GM18873 (cell line): ENCODE measurements around the gene CLEC16A.
A peak's percentile ranks its signal among the peaks of the same experiment; 100 is the strongest.
"Not testable (repeated sequence)": the region's sequence is repeated elsewhere in the genome, so short reads cannot be mapped to it uniquely, and the experiment has no call there.

Source experiments
- ATAC-seq: cut with Tn5 transposase; IDR thresholded peaks from one replicate; pipeline ENCODE4 v1.9.1; 2021; ENCODE audit warnings: mild to moderate bottlenecking, moderate library complexity, moderate number of reproducible peaks; ENCODE audit not compliant: unreplicated experiment, low FRiP score

CLEC16A gene

DNA sequence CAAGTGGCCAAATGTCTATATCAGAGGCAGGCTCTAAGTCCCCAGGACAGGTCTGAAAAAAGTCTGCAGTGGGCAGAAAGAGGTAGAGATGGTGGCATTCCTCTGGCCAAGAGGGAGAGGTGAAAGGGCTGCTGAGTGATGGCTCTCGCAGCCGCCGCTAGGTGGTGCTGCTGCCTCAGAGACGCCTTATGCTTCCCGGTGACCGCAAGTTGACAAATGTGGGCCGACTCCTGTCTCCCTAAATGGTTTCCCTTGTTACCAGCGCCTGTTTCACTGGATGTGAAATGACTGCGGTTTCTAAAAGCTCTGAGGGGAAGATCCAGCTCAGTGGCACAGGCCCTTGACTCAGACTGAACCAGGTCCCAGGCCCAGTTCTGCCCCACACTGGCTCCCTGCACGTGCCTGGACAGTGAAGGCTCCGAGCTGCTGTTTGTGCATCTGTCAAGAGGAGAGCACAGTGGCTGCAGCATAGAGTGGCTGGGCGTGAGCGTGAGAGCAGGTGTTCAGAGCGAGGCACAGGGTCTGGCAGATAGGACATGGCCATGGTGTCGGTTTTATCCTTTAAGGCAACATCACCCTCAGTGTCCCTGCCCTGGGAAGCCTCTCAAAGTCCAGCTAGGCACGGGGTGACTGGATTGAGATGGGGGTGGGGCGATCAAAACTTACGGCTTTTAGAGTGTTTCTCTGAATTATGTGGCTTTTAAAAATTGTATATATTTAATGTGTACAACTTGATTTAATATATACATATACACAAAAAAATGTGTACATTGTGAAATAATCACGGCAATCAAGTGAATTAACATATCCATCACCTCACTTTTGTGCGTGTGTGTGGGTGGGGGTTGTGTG lies 19.9 kb downstream of the CLEC16A start:
- no peak for ATAC-seq

DNA sequence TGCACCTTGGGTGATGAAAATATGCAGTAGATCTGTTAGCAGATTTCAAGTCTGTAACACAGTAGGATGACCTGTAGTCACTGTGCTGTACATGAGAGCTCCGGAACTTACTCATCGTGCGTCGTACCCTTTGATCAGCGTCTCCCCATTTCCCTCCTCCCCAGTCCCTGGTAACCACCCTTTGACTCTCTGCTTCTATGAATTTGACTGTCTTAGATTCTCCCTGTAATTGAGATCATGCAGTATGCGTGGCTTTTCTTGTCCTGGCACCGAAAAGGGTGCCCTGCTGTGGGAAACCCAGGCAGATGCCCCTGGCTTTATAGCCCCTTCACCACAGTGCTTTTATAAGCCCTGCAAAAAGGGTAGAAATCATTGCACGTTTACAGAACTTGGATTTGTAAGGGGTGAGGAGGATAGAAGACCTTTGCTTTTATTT lies 20.5 kb downstream of the CLEC16A start:
- ATAC-seq, result no peak

DNA sequence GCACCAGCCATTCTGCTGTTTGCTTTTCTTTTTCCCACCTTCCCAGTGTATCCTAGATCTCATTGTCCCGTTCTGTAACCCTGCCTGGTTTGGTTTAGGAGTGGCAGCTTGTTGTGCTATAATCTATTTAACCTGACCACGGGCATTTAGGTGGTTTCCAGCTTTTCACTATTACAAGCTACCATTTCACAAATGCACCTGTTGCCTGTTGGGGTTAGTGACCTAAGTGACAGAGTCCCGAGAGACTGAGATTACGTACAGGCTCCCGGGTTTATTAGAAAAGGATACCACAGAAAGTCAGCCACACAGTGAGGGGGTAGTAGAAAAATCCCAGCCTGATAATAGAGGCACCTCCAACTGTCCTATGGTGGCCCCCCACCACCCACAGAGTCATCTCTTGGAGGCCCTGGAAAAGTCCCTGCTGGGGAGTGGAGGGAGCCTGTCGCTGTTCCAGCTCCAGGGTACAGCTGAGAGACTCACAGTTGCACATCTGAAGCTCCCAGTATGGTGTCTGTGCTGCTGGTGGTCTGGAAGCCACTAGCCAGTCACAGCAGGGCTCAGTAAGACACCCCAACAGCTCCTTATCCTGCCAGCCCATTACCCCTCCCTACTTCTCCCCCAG lies 21.2 kb downstream of the CLEC16A start:
- peak; percentile 51 for ATAC-seq

DNA sequence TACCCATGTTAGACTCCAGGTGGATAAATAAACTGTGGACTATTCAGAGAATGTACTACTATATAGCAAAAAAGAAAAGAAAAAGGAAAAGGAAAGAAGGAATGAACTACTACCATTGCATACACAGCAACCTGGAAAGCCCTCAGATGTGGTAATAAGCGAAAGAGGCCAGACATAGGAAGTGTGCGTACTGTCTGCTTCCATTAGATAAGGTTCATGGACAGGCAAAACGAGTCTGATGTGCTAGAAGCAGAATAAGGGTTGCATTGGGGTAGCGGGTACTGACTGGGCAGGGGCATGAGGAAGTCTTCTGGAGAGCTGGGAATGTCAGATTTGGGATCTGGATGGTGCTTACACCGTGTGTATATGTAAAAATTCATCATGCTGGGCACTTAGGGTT lies 21.8 kb downstream of the CLEC16A start:
- no peak for ATAC-seq

DNA sequence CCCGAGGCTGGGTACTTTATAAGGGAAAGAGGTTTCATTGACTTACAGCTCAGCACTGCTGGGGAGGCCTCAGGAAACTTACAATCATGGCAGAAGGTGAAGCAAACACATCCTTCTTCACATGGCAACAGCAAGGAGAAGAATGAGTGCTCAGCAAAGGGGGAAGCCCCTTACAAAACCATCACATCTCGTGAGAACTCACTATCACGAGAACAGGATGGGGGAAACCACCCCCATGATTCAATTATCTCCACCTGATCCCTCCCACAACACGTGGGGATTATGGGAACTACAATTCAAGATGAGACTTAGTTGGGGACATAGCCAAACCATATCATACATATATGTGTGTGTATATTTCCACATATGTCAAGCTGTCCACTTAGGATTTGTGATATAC lies 22.2 kb downstream of the CLEC16A start:
- ATAC-seq, result not testable (repeated sequence)

DNA sequence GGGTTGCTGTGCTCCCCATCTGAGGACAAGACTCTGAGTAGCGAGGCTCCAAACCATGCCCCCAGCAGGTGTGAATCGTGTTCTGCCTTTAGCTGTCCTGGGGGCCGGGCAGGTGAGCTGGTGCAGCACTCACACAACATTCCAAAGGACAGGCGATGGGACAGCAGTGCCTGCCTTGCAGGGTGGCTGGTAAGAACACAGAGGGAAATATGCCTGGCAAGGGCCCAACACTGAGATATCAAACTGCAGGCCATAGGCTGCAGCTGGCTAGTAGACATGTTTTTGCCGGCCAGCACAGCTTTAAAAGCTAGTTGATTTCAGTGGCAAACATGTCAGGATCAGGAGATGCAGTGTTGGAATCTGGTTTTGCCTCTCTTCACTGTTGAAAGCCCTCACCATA lies 23.6 kb downstream of the CLEC16A start:
- ATAC-seq, result no peak

DNA sequence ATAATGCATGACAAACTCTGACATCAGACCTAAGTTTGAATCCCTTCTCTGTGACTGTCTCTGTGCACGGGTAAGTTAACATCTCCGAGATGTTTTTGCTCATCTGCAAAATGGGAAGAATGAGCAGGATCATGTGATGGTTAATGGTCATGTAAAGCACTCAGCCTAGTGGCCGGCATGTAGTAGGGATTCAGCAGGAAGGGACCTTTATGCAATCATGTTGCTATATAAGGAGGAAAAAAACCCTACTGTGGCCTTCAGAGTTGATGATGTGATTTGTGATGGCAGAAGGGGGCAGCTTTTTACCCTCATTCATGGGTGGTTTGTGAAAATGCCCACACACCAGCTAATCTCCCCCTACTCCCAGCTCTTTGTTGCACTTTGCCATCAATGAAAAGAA lies 24.1 kb downstream of the CLEC16A start:
- ATAC-seq, result no peak

DNA sequence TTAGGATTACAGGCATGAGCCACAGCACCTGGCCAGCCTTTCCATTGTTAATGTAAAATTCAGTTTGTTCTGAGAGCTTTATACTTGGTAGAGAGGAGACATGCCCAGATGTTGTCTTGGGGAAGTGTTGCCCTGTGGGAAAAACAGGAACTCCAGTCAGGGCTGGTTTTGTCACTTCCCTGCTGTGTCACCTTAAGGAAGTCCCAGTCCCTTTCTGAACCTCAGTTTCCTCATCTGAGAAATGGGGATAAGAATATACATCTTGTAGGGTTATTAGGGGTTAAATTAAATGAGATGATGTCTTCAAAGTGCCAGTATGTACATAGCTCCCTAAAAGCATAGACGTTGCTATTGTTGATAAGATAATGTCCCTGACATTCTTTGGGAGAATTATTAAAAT lies 25.3 kb downstream of the CLEC16A start:
- ATAC-seq, result no peak

DNA sequence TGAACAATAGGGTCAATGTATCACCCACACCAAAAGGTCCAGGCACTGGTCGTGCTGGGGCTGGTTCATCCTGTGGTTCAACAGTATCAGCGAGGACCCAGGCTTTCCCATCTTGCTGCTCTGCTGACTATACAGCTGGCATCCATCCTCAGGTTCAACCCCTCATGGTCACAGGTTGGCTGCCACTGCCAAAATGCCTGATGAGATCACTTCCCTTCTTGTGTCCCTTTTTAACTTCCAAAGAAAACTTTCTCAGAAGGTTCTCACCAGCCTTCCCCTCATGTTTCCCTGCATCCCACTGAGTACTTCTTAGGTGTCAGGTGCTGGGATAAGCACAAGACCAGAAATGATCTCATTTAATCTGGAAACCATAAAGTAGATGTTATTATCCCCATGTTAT lies 25.7 kb downstream of the CLEC16A start:
- ATAC-seq, result no peak

DNA sequence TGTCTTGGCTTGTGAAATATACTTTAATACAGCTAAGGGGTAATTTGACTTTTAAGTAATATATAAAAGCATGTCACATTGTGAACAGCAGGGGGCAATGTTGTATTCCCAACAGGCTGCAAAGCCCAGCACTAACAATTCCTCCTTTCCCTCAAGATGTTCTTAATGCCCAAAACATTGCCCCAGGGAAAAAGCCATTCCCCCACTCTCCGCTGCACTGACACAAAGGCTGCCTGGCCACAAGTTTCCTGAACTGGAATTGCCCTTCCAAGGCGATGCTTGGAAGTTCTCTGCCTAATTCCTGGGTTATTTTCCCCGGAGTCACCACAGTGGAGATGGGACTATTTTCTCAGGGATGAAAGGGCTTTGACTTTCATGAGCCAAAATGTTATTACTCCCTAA lies 27.2 kb downstream of the CLEC16A start:
- ATAC-seq, result no peak

DNA sequence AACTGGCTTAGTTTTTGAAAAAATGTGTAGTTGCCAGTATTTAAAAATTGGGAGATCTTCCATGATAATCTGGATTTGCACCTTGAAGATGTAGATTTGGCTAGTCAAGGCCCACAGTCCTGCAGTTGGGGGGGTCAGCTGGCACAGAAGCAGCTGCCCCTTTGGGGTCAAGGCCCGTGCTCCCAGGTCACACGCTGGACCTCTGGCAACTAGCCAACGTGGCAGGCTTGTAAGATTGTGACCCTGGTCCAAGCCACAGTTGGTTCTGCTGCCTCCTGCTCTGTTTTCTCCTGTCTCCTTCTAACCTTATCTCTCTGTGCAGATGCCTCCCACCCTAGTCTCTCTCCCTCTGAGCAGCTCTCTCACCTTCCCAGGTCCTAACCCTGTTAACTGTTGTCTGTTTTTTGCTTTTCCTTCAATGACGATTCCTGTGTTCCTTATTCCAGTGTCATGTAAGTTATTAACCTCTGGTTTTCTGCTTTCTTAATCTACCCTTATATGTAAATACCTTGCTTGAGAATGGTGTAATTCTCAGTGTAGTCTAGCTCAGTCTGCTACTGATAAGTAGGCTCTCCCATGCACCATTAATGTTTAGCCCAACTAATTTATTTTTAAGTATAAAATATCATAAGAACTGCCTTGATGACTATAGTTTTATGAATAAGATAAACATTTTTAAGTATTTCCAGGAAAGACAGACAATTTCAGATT lies 27.9 kb downstream of the CLEC16A start:
- ATAC-seq, result no peak

DNA sequence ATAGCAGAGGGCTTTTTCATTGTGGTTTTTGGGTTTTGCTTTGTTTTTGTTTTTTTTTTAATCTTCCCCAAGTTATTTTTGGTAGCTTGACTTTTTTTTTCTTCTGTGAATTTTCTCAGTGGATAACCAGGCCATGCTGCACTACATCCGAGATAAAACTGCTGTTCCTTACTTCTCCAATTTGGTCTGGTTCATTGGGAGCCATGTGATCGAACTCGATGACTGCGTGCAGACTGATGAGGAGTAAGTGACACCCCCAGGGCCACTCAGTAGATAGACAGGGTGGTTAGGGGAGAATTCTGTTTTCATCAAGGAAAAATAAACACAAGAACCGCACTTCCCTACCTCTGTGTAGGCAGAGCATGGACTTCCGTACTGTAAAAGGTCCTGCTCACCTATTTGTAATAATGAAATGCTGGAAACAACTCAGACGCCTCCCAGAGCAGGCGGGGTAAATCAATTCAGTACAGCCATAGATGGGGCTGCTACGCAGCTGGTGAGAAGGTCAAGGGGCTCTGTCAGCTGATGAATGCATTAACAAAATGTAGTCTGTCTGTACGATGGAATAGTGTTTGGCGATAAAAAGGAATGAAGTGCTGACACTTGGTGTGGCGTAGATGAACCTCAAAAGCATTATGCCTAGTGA lies 28.6 kb downstream of the CLEC16A start:
- no peak for ATAC-seq

DNA sequence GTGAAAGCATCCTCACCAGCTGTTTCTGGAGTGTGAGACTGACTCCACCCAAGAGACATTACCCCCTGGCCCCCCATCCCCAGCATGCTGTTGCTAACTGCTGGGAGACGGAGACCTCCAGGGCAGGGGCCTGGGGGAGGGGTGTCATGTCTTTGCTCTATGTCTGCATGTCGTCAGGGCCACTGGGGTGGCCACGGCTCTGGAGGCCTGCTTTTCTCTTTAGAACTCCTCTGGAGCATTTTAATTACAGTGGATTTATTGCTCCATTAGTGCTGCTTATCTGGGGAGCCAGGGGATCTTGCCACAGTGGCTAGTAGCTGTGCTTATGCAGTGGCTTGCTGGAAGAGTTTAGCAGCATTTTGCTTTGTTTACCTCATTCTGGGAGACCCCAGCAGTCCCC lies 32.3 kb downstream of the CLEC16A start:
- ATAC-seq, result no peak

DNA sequence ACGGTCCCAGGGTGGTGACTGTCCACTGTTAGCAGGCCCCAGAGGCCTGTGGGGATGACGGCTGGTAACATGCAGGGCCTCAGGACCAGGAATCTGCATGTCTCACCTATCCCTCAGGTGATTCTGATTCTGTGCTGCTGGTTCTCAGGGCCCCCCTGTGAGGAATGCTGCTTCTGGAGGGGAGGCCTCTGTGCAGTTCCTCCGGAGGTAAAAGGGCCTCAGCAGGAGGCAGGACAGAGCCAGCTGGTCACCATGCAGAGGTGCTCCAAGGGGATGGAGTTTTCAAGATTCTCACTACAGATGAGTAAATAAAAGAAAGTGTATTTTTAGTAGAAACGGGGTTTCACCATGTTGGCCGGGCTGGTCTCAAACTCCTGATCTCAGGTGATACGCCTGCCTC lies 33.8 kb downstream of the CLEC16A start:
- no peak for ATAC-seq

DNA sequence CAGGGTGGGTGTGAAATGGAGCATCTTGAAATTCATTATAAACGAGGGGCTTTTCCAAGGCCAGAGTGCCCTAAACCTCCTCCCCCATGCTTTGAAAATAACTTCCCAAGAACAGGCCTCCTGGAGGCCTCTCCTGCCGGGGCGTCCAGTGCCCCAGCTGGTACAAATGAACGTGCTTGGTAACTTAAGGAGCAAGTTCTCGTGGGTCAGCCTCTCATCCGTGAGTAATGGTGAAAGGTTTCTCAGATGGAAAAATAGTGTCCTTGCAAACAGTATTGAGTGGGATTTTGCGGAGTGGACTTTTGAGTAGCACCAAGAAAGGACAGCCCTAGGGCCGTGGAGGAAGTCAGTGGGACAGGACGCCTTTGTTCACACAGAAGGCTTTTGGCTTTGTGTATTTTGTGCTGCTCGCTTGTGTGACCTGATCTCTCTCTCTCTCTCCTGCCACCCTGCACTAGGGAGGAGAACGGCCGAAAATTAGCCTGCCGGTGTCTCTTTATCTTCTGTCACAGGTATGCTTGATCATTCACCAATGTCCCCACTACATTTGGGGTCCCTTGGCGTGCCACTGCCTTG lies 34.6 kb downstream of the CLEC16A start:
- no peak for ATAC-seq

DNA sequence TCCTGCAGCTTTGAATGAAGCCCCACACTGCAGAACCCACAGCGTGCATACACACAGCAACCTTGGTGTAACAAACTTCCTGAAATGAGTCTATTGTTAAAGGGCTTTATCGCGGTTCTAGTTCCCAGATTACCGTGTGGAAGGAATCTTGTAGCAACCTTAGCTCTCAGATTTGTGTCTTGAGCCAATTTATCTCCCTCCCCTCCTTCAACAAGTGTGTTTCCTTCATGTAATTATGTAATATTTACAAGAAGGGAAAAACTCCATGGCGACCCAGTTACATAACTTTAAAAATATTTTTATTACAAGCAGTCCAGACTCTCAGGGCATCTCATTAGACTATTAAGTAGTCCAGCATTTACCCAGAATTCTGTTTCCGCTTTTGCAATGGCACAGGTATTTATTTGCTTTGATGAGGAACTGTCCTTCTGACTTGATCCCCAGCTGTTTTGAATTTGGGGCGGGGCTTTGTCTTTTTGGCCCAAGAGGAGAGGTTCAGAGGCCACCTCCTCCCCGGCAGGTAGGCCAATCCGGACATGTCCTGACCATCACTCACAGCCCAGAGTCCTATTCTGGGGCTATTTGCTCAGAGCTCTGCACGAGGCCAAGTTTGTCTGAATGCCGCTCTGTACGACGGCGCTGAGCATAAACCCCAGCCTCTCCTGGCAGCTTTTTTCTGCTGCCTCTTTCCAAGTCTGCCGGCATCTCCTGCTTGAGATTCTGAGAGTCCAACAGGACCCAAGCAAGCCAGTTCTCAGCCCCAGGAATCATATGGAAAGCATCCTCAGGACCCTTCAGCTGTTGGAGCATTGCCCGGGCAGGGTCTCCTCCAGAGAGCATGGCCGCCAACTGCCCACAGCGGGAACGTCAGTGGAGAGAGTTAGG lies 35.6 kb downstream of the CLEC16A start:
- no peak for ATAC-seq

DNA sequence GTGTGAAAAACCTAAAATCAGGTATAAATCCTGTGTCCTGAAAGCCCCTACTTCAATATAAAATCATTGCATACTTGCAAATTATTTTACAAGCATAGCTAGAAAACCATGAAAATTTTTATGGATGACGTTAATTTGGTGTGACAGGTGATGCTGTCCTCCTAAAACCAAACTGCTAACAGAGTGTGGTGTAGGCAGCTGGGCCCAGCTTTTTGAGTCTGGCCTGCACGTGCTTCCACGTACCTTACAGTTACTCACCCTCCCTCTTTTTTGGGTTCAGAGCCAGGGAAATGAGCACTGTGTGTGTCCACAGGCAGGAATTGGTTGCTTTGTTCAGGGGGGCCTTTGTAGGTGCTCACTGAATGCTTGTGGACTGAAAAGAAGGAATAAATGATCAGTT lies 36.4 kb downstream of the CLEC16A start:
- no peak for ATAC-seq

DNA sequence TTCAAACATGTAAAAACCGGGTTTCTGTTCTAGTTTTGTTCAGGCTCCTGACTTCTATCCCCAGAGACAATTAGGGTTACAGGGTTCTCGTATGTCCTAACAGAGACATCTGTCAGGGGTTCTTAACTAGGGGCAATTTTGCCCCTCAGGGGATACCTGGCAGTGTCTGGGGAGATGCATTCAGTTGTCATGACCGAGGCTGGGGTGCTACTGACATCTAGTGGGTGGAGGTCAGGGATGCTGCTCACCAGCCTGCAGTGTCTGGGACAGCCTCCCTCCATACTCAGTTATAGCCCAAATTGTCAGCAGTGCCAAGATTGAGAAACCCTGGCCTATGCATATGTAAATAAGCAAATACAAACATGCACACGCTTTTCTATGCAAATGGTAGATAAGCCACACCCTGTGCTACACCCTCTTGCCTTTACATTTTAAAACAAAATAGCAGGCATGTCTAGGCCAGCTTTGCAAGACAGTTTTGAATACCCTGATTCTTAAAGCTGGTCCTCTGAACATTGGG lies 37.4 kb downstream of the CLEC16A start:
- ATAC-seq, result peak; percentile 65

DNA sequence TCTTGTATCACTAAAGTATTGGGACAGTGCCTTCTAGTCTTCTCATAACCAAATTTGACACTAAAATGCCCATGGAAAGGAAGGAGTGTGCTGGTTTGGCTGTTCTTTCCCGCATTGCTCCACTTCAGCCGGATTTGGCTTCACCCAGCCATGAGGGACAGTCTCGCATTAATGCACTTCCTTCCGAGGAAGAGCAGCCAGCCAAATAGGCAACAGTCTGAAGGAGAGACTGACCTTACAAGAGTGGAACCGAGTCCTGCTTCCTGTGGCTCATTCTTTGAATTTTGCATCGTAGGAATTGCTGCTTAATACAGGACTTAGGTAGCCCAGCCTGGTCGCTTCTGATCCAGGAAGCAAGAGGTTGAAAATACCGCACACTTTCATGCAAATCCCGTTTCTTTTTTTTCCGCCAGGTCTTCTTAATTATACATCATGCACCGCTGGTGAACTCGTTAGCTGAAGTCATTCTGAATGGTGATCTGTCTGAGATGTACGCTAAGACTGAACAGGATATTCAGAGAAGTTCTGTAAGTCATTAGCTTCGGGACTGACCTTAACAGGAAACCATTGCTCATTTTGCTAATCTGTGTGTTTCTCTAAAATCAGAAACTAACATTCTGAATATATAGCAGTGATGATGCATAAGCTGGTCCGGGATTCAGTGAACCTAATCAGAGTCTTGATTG lies 38.2 kb downstream of the CLEC16A start:
- ATAC-seq, result peak; percentile 55
